SH-SY5Y (cell line): ENCODE data around the gene ZNF316.

Experiments used
- GATA2 ChIP-seq: IDR thresholded peaks from 2 replicates; pipeline ENCODE4 v1.6.1; 2011; ENCODE audit warnings: mild to moderate bottlenecking, low read depth, low read length
- GATA3 ChIP-seq: IDR thresholded peaks from 2 replicates; pipeline ENCODE4 v1.6.1; 2011; ENCODE audit warnings: low read depth, mild to moderate bottlenecking, low read length, moderate library complexity

DNA sequence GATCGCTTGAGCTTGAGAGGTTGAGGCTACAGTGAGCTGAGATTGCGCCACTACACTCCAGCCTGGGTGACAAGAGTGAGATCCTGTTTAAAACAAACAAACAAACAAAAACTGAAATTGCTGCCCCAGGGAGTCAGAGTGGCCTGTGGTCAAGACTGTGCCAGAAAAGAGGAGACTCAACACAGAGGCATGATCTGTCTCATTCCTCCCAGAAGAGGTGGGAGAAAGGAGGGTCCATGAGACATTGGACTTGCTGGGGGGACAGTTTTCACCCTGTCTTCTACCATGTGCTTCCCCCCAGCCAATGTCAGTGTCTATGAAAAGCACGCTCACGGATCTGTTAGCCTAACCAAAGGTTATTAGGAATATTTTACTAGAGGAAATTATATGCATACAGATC lies 18.5 kb upstream of the ZNF316 start:
- TF ChIP-seq GATA2 (no peak), GATA3 (no peak)
